ENCODE data around the gene ST6GALNAC3.

Gene ST6GALNAC3

DNA sequence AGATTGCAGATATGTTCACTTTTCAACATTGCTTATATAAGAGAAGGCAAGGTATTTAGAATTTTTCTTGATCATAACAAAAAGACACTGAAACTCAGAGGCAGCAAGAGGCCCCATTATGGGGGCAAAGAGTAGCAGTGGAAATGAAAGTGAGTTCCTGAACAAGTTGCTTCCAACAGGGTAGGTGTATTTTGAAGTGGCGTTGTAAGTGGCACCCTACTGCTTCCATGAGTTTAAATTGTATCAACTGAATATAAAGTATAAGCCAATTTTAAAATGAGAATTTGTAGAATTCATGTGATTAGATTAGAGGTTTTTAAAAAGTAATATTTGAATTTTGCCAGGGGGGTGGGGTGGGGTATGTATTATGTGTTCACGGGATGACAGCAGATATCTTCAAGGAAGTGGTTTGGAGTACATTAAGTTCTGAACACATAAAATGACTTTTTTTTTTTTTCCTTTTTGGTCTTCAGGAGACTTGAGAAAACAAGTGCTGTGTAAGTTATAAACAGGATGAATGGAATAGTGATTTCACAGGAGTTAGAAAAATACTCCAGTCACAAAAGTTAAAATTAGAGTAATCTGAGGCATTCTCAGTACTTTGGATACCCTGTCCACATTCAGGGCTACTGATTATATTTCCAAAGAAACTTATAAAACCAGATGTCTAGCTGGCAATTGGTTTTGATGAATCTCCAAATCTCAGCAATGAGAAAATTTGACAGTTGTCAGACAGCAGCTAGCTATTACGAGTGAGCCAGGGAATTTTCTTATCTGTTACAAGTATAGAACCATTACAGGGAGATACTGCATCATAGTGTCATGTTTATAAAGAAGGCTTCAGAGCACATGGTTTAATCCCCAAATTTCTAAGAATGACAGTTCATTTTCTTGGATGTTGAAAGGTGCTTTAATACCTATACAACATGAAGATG, 182.0 kb downstream of the ST6GALNAC3 start:
- no peak for DNase-seq

DNA sequence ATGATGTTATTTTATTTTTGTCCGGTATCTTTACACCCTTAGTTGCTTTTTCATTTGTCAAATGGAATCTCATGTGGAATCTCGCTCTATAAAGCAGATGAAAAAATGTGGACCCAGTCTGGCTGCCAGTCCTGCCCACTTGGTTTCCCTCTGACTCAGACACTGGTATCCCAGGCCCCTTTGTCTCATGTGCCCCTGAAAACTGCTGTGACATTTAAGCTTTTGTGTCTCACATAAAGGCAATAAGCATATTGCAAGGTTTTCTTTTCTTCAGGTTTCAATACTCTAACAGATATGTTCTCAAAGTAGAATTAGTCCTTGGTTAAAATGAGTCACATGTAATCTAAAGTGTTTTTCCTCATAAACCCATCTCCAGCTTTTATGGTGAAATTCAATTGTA, 183.3 kb downstream of the ST6GALNAC3 start:
- DNase-seq: no peak

GRCh38 chr1:76259270-76259669, 184.7 kb downstream of the ST6GALNAC3 start:
- DNase-seq: no peak

DNA sequence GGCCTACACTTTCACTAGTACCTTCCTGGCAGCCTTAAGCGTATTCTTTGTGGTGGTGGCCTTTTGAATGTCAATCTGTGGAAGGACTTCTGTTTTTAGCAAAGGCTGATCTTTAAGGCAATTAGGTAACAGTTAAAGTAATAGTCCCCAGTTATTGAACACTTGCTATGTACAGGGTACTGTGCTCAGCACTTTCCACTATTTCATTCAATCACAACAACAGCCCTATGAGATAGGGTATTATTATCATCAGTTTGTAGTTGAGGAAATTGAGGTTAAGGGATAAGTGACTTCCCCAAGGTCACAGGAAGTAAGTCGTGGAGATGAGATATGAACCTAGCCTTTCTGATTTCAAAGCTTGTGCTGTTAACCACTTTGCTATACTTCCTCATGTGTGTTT, 185.7 kb downstream of the ST6GALNAC3 start:
- no peak for DNase-seq

GRCh38 chr1:76262601-76263000, 188.1 kb downstream of the ST6GALNAC3 start:
- no peak for DNase-seq

GRCh38 chr1:76264642-76265041, 190.1 kb downstream of the ST6GALNAC3 start:
- no peak for DNase-seq

DNA sequence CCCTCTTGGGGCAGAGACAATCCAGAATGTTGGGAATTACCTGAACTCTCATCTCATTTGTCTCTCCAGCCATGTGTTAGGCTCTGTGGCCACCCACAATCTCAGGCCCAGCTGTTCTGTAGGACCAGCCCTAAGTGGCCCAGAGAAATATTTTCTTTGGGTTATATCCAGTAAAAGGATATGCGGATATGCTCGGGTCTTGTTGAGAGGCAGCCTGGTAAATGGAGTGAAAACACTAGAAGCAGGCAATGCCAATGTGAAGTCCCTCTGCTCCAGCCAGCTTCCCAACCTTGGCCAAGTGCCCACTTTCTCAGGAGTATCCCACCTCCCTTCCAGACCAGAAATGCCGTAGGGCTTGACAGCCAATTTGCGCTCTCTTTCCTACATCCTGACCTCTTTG, 192.2 kb downstream of the ST6GALNAC3 start:
- DNase-seq: peak in 1 of 2 experiments; percentile 59

GRCh38 chr1:76267631-76268030, 193.1 kb downstream of the ST6GALNAC3 start:
- no peak for DNase-seq

GRCh38 chr1:76268341-76268740, 193.8 kb downstream of the ST6GALNAC3 start:
- DNase-seq: no peak

- peak in 1 of 2 experiments; percentile 46 for DNase-seq
These were observed 194.6 kb downstream of the ST6GALNAC3 start for GRCh38 chr1:76269155-76269554.

- no peak for DNase-seq
These were observed 199.8 kb downstream of the ST6GALNAC3 start for GRCh38 chr1:76274302-76274701.

GRCh38 chr1:76274718-76275117, 200.2 kb downstream of the ST6GALNAC3 start:
- DNase-seq: no peak

GRCh38 chr1:76278711-76279100, 204.2 kb downstream of the ST6GALNAC3 start:
- no peak for DNase-seq

GRCh38 chr1:76279101-76279748, 204.7 kb downstream of the ST6GALNAC3 start:
- DNase-seq: peak in 1 of 2 experiments; percentile 12

- peak; percentile 94 to 95 for DNase-seq
These were observed 206.8 kb downstream of the ST6GALNAC3 start for GRCh38 chr1:76281306-76281705.

DNA sequence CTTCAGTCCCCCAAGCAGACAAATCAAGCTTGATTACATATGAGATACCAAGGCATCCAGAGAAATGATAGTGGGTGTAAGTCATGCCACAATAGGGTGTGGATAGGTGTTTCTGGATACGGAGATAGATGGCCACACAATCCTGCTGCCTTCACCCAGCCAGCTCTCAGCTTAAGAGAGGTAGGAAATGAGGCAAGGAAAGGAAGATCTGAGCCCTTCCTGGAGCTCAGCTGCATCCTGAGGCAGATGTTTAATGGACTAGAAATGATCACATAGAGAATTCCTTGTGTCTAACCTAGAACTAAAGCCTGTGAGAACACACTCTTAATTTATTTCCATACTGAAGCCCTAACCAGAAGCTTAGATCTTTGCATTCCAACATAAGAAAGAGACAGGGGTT, 210.3 kb downstream of the ST6GALNAC3 start:
- no peak for DNase-seq

DNA sequence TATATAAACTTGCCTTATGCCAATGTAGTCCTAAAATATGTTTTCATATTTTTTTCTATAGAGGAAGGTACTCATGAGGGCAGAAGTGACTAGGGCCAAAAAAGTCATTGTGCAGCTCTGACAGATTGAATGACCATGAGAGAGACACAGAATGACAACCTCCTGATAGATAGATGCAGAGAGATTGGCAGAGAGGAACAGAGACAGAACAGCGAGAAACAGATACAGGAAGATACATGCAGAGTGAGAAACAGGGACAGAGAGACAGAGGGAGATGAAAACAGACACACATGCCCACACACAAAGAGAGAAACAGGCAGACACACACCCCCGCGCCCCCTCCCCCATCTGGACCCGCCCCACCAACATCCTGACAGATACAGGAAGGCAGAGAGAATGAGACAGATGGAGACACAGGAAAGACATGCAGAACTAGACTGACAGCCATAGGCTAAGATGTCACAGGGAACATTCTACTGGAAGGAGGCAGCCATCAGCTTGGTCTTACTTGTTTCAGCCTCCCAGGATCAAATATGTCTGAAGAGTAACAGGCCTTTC, 211.1 kb downstream of the ST6GALNAC3 start:
- no peak for DNase-seq

GRCh38 chr1:76287917-76288316, 213.4 kb downstream of the ST6GALNAC3 start:
- no peak for DNase-seq

- DNase-seq: no peak
These were observed 214.4 kb downstream of the ST6GALNAC3 start for GRCh38 chr1:76288758-76289483.

DNA sequence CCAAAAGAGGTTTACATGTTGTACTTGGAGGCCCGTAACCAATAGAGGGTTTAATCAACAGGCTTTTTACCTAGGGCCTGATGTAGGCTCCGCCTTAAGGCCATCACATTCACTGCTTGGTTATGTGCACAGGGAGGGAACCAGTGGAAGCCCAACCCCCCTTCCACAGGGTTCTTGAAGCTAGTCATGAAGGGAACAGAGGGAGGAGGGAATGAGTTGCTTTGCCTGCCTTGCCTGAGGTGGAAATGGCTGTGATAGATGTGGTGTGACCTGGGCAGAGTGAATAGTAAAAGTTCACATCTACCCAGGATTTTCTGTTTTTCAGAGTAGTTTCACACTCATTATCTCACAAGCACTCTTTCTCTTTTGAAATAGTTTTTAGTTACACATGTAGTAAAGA, 215.1 kb downstream of the ST6GALNAC3 start:
- DNase-seq: no peak

DNA sequence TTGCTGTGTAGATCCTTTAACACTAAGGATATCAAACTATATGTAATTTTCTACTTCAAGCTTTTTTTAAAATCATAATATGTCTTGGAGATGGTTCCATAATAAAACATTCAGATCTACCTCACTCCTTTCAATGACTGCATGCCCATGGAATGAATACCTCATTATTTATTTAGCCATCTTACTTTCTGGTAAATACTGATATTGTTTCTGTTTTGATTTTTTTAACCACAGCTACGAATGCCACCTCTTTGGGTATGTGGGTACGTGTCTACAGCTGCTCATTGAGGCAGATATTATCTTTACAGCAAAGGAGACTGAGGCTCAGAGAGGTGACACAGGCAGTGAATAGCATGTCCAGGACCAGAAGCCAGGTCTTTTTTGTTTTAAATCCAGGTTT, 215.7 kb downstream of the ST6GALNAC3 start:
- DNase-seq: no peak

DNA sequence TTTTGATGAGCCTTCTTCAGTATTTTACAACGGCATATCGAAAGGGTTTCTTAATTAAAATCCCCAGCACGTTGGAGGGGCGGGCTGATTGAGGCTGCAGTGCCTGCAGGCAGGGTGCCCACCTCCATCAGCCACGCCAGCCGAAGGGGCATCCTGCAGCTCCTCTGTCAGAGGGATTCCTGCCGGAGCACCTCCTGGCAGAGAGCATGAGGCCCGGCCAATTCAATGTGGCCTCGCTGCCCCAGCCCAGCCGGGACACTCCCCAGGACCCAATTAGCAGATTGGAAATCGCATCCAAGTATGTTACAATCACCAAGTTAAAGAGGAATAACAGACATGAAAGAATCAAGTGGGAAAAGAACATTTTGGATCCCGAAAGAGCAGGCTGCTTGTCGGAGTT, 216.6 kb downstream of the ST6GALNAC3 start:
- peak in 1 of 2 experiments; percentile 31 for DNase-seq

DNA sequence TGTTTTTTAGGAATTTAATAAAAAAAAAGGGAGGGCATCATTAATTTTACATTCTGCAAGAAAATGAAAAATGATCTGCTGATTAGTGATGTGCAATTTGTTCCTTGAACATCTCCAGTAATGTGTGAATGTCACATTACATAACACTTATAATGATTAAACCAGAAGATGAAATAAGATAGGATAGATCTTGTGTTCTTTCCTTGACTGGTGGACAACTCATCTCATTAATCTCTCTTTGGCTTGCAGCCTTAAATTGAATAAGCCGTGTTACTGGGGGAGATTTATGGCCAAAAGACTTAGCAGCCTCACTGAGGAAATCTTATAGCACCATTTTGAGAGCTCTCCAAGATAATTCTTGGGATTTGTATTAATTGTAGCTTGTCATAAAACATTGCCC, 217.2 kb downstream of the ST6GALNAC3 start:
- no peak for DNase-seq

Data from NCI-H446 (cell line).